Measurements from ENCODE around the gene VEGFD.
"Not testable (repeated sequence)": the region's sequence is repeated elsewhere in the genome, so short reads cannot be mapped to it uniquely, and the experiment has no call there.

Gene VEGFD

DNA sequence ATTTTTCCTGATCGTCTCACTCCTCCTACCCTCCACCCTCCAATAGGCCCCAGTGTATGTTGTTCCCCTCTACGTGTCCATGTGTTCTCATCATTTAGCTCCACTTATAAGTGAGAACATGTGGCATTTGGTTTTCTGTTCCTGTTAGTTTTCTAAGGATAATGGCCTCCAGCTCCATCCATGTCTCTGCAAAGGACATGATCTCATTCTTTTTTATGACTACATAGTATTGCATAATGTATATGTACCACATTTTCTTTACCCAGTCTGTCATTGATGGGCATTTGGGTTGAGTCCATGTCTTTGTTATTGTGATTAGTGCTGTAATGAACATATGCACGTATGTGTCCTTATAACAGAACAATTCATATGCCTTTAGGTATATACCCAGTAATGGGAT is 78.3 kb downstream of the VEGFD start:
- DNase-seq (ENCODE audit: low read depth) = not testable (repeated sequence)

DNA sequence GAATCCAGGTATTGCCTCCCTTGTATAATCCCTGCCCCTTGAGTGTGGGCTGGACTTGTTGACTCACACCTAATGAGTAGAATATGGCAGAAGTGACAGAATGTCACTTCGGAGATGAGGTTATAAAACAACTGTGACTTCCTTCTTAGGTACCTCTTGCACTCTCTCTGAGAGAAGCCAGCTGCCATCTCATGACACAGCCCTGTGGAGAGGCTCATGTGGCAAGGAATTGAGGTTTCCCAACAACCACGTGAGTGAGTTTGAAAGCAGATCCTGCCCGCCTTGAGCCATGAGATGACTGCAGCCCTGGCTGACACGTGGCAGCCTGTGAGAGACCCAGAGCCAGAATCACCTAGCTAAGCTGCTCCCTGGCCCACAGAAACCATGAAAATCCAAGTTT is 82.3 kb downstream of the VEGFD start:
- no peak for DNase-seq (ENCODE audit: low read depth)

DNA sequence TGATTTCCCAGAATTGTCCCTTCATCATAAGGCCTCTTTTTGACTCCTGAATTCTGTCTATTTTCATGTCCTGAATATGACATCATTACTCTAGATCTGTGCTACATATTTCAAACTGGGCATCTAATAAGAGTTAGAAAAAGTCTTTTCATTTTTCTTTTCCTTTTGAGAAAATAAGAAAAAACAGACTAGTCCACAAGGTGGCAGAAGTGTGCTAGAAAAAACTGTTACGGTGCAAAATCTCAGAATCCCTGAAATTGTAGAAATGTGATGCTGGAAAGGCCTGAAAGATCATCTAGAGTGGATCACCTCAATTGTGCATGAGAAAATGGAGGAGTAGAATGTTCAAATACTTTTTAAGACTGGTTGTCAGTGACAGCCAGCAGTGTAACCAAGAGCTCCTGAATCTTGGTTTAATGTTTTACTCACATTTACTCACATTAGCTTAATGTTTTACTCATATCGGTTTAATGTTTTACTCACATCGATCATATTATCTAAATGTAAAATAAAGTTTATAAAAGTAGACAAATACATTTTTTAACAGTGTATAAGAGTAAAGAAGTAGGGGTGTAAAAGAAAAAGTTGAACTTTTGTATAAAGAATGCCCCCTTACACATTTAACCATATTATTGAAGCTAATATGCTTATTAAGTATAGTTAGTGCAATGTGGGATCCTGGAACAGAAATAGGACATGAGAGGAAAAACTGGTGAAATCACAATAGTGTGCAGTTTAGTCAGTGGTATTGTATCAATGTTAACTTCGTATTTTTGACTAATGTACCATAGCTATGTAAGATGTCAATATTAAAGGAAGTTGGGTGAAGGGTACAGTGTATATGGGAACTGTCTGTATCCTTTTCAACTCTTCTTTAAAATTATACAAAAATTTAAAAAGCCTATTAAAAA is 84.0 kb downstream of the VEGFD start:
- DNase-seq (ENCODE audit: low read depth) = no peak

DNA sequence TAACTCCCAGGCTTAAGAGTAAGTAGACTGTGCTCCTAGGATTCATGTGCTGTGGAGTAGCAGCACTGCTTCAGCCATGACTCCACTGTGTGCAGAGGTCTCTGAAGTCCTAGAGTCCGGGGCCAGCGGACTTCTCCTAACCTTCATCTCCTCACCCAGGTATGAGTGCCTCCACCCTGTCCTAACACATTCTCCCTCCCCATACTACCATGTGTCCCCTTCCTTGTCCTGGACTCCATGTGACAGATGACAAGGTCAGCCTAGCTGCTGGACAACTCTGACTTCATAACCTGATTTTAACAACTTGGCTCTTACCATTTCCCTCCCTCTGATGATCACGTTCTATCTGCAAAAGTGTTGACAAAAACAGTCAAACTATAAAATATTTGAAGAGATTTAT is 85.4 kb downstream of the VEGFD start:
- no peak for DNase-seq (ENCODE audit: low read depth)

DNA sequence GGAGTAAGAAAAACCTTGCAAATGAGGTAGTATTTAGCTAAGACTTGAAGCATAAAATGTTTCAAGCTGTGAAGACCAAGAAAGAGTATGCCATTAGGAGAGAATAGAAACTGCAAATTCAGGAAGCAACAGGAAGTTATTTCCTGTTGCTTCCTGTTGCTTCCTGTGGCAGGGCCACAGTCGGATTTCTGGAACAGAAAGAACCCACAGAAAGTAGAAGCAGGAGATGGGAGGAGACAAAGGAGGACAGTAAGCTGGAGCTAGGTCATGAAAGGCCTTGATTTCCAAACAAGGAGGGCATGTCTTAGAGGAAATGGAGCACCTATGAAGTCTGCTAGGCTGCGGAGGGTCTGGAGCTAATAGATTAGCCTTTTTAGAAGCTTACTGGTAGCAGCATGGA is 86.0 kb downstream of the VEGFD start:
- no peak for DNase-seq (ENCODE audit: low read depth)

Measured in stimulated activated CD8-positive, alpha-beta memory T cell treated with anti-CD3 and anti-CD28 coated beads, Interleukin-7, amount 100 ng/mL, for 24 hours (primary cell).